ENCODE results near the gene CGB1. TPM values are rescaled to one million over a fixed set of nuclear protein-coding genes. Genes with fewer than 3 reads are reported as not detected.
"Not testable (repeated sequence)": the region's sequence is repeated elsewhere in the genome, so short reads cannot be mapped to it uniquely, and the experiment has no call there.

CGB1 gene
- total RNA-seq, 3 donors from 2014 or later = not detected

DNA sequence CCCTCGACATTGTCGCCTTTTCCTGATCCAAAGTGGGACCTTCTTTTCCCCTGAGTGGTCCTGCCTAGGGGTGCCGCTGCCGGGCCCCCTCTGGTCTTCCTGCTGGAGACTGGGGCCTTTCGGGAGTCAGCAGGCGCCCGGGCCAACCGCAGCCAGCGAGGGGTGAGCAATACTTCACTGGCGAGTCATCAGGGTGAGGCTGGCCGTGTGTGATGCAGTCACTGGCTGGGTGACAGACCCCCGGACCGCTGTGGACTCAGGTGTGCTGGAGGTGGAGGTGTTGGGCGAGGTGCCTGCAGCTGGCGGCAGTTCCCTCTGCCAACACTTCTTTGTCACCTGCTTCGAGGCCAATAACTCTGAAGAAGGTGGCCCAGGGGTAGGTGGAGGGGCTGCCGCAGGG is 5.5 kb upstream of the CGB1 start:
- H3K27me3 ChIP-seq = no peaks in the 10 kb centered on the region
- no peak overlapping the region for H3K4me3 ChIP-seq
- DNase-seq (ENCODE audit: low spot score in 2 of 2) = no peak
- intact Hi-C loops (cut with DNase I; ENCODE audit: low total_unique reads) = no loop called here
- no peaks in the 10 kb centered on the region for H3K4me1 ChIP-seq
- no peak overlapping the region for H3K27ac ChIP-seq
- H3K36me3 ChIP-seq = no peaks in the 10 kb centered on the region
- no peaks in the 10 kb centered on the region for H3K9me3 ChIP-seq
- TF ChIP-seq POLR2AphosphoS5 (IDR thresholded peaks at IDR 0.05) = no peak
- TF ChIP-seq, protein P1, sequence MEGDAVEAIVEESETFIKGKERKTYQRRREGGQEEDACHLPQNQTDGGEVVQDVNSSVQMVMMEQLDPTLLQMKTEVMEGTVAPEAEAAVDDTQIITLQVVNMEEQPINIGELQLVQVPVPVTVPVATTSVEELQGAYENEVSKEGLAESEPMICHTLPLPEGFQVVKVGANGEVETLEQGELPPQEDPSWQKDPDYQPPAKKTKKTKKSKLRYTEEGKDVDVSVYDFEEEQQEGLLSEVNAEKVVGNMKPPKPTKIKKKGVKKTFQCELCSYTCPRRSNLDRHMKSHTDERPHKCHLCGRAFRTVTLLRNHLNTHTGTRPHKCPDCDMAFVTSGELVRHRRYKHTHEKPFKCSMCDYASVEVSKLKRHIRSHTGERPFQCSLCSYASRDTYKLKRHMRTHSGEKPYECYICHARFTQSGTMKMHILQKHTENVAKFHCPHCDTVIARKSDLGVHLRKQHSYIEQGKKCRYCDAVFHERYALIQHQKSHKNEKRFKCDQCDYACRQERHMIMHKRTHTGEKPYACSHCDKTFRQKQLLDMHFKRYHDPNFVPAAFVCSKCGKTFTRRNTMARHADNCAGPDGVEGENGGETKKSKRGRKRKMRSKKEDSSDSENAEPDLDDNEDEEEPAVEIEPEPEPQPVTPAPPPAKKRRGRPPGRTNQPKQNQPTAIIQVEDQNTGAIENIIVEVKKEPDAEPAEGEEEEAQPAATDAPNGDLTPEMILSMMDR (IDR thresholded peaks at IDR 0.05) = no peak
- no peak for TF ChIP-seq POLR2A (IDR thresholded peaks at IDR 0.05)

DNA sequence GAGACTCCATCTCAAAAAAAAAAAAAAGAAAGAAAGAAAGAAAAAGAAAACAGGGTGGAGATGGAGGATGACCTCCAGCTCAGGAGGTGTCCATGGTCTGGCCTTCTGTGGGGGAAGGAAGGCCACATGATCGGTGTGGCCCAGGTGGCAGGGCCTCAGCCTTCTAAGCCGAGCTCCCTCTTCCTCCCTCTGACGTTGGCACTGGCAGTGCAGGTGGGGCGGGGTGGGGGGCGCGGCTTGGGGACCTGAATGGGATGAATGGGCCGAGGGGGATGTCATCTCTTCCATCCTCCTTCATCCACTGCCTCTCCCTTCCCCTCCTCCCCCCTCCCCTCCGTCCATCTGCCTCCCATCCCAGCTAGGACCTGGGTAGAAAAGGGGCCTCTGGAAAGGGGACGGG is 3.0 kb upstream of the CGB1 start:
- H3K36me3 ChIP-seq; intact Hi-C loops (cut with DNase I; ENCODE audit: low total_unique reads); H3K4me3 ChIP-seq; DNase-seq (ENCODE audit: low spot score in 2 of 2); H3K27ac ChIP-seq; H3K27me3 ChIP-seq; H3K4me1 ChIP-seq; H3K9me3 ChIP-seq: not testable (repeated sequence)

DNA sequence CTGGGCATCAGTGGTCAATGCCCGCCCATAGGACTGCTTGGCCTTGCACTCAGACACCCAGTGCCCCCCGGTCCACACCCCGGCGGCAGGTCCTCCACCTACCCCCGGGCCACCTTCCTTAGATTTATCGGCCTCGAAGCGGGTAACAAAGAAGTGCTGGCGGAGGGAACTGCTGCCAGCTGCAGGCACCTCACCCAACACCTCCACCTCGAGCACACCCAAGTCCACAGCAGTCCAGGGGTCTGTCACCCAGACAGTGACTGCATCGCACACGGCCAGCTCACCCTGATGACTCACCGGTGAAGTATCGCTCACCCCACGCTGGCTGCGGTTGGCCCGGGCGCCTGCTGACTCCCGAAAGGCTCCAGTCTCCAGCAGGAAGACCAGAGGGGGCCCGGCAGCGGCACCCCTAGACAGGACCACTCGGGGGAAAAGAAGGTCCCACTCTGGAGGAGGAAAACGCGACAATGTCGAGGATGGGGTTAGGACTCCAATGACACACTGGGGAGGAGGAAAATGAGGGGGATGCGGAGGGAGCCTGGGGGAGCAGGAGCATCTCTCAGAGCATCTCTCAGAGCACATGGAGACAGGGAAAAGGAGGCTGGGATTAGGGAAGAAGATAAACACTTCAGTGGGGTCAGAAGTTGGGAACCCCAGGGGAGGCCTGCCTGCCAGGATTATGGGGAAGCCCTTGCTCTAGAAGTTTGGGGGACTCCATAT is 2.0 kb upstream of the CGB1 start:
- DNase-seq (ENCODE audit: low spot score in 2 of 2) = not testable (repeated sequence)

DNA sequence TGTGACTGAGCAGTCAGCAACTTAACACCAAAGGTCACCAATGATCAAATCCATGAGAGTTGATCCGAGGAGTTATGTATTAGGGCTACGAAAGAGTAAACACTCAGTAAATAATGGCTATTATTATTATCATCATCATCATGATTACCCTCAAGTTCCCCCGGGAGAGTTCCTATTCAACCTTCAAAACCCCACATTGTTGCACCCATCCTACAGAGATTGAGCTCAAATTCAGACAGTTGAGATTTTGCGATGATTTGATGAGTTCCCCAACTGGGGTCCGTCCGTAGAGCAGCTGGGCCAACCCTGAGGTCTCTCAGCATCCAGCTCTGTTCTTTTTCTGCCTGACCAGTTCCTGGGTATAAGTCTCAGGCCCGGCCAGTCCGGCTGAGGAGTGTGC is 1.4 kb upstream of the CGB1 start:
- H3K36me3 ChIP-seq; H3K4me3 ChIP-seq; intact Hi-C loops (cut with DNase I; ENCODE audit: low total_unique reads); H3K27ac ChIP-seq; DNase-seq (ENCODE audit: low spot score in 2 of 2); H3K9me3 ChIP-seq; H3K4me1 ChIP-seq; H3K27me3 ChIP-seq: not testable (repeated sequence)

More for the DNA sequence above, 2.0 kb upstream of the CGB1 start:
- intact Hi-C loops (cut with DNase I; ENCODE audit: low total_unique reads); H3K27me3 ChIP-seq; H3K9me3 ChIP-seq; H3K27ac ChIP-seq; H3K4me3 ChIP-seq; H3K4me1 ChIP-seq; H3K36me3 ChIP-seq: not testable (repeated sequence)

DNA sequence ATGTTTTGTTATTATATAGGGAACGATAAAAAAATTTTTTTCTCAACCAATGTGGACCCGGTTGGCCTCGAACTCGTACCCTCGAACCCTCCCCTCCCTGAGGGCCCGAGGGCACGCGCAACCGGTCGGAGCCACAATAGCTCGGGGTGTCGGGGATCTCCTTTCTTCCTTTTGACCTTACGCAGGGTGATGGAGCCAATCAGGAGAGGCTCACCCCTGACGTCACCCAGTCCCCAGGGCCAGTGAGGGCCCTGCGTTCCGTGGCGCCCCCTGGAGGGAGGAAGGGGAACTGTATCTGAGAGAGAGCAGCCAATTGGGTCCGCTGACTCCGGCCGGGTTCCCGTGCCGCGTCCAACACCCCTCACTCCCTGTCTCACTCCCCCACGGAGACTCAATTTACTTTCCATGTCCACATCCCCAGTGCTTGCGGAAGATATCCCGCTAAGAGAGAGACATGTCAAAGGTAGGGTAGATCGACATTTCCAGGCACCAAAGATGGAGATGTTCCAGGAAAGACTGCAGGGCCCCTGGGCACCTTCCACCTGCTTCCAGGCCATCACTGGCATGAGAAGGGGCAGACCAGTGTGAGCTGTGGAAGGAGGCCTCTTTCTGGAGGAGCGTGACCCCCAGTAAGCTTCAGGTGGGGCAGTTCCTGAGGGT is 4.9 kb downstream of the CGB1 start, which contains the start of gene CGB2:
TSS of gene CGB2 (plus strand) at position 249 of the 660 bp plus-strand sequence. CDS start at position 455, 206 bp downstream.
- H3K4me1 ChIP-seq; intact Hi-C loops (cut with DNase I; ENCODE audit: low total_unique reads); H3K27me3 ChIP-seq; H3K27ac ChIP-seq; H3K4me3 ChIP-seq; H3K36me3 ChIP-seq; H3K9me3 ChIP-seq; DNase-seq (ENCODE audit: low spot score in 2 of 2): not testable (repeated sequence)

DNA sequence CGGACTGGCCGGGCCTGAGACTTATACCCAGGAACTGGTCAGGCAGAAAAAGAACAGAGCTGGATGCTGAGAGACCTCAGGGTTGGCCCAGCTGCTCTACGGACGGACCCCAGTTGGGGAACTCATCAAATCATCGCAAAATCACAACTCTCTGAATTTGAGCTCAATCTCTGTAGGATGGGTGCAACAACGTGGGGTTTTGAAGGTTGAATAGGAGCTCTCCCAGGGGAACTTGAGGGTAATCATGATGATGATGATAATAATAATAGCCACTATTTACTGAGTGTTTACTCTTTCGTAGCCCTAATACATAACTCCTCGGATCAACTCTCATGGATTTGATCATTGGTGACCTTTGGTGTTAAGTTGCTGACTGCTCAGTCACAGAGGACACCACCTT is 6.4 kb downstream of the CGB1 start:
- intact Hi-C loops (cut with DNase I; ENCODE audit: low total_unique reads); H3K27ac ChIP-seq; H3K4me1 ChIP-seq; DNase-seq (ENCODE audit: low spot score in 2 of 2); H3K9me3 ChIP-seq; H3K27me3 ChIP-seq; H3K36me3 ChIP-seq; H3K4me3 ChIP-seq: not testable (repeated sequence)

DNA sequence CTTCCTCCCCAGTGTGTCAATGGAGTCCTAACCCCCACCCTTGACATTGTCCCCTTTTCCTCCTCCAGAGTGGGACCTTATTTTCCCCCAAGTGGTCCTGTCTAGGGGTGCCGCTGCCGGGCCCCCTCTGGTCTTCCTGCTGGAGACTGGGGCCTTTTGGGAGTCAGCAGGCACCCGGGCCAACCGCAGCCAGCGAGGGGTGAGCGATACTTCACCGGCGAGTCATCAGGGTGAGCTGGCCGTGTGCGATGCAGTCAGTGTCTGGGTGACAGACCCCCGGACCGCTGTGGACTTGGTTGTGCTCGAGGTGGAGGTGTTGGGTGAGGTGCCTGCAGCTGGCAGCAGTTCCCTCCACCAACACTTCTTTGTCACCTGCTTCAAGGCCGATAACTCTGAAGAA is 6.9 kb downstream of the CGB1 start:
- H3K9me3 ChIP-seq; H3K4me1 ChIP-seq; H3K4me3 ChIP-seq; H3K27me3 ChIP-seq; DNase-seq (ENCODE audit: low spot score in 2 of 2); H3K27ac ChIP-seq; intact Hi-C loops (cut with DNase I; ENCODE audit: low total_unique reads); H3K36me3 ChIP-seq: not testable (repeated sequence)

DNA sequence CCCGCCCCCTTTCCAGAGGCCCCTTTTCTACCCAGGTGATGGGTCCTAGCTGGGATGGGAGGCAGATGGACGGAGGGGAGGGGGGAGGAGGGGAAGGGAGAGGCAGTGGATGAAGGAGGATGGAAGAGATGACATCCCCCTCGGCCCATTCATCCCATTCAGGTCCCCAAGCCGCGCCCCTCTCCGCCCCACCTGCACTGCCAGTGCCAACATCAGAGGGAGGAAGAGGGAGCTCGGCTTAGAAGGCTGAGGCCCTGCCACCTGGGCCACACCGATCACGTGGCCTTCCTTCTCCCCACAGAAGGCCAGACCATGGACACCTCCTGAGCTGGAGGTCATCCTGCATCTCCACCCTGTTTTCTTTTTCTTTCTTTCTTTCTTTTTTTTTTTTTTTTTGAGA is 8.0 kb downstream of the CGB1 start:
- H3K4me1 ChIP-seq; H3K27ac ChIP-seq; DNase-seq (ENCODE audit: low spot score in 2 of 2); H3K27me3 ChIP-seq; intact Hi-C loops (cut with DNase I; ENCODE audit: low total_unique reads); H3K4me3 ChIP-seq; H3K36me3 ChIP-seq; H3K9me3 ChIP-seq: not testable (repeated sequence)

DNA sequence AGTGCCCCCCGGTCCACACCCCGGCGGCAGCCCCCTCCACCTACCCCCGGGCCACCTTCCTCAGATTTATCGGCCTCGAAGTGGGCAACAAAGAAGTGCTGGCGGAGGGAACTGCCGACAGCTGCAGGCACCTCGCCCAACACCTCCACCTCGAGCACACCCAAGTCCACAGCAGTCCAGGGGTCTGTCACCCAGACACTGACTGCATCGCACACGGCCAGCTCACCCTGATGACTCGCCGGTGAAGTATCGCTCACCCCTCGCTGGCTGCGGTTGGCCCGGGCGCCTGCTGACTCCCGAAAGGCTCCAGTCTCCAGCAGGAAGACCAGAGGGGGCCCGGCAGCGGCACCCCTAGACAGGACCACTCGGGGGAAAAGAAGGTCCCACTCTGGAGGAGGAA is 11.1 kb downstream of the CGB1 start:
- H3K27ac ChIP-seq; DNase-seq (ENCODE audit: low spot score in 2 of 2); H3K4me3 ChIP-seq; H3K36me3 ChIP-seq; intact Hi-C loops (cut with DNase I; ENCODE audit: low total_unique reads); H3K27me3 ChIP-seq; H3K4me1 ChIP-seq; H3K9me3 ChIP-seq: not testable (repeated sequence)

DNA sequence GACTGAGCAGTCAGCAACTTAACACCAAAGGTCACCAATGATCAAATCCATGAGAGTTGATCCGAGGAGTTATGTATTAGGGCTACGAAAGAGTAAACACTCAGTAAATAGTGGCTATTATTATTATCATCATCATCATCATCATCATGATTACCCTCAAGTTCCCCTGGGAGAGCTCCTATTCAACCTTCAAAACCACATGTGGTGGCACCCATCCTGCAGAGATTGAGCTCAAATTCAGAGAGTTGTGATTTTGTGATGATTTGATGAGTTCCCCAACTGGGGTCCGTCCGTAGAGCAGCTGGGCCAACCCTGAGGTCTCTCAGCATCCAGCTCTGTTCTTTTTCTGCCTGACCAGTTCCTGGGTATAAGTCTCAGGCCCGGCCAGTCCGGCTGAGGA is 11.6 kb downstream of the CGB1 start:
- H3K9me3 ChIP-seq; H3K27ac ChIP-seq; H3K4me1 ChIP-seq; H3K27me3 ChIP-seq; intact Hi-C loops (cut with DNase I; ENCODE audit: low total_unique reads); H3K4me3 ChIP-seq; H3K36me3 ChIP-seq; DNase-seq (ENCODE audit: low spot score in 2 of 2): not testable (repeated sequence)

DNA sequence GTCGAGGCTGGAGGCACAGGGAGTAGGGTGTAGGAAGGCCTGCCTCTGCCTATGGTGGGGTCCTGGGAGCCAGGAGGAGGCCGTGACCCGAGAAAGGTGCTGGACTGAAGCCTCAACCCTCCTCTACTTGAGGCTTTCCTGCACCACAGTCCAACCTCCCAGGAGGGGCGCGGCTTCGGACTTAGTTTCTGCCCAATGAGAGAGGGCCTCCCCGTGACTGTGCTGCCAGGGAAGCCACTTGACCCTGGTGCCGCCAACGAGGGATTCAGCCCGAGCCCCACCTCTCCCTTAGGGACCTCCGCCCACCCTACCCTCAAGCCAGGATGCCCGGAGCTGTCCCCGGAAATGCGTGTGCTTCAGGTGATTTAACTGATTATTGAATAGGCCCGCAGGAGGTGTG is 12.5 kb downstream of the CGB1 start, which contains the start of gene CGB3:
TSS of gene CGB3 (minus strand) at position 101 of the 400 bp plus-strand sequence. CDS start 362 bp downstream, outside the sequence.
- H3K36me3 ChIP-seq; H3K4me3 ChIP-seq; H3K4me1 ChIP-seq; H3K27ac ChIP-seq; DNase-seq (ENCODE audit: low spot score in 2 of 2); H3K27me3 ChIP-seq; intact Hi-C loops (cut with DNase I; ENCODE audit: low total_unique reads); H3K9me3 ChIP-seq: not testable (repeated sequence)

All from breast epithelium (tissue), 4 donors.